Left colon (tissue), 2 donors: ENCODE results near the gene BRMS1. TPM values are rescaled to one million over a fixed set of nuclear protein-coding genes. Genes with fewer than 3 reads are reported as not detected.
"Not testable (repeated sequence)": the region's sequence is repeated elsewhere in the genome, so short reads cannot be mapped to it uniquely, and the experiment has no call there.

Experiments used
- ATAC-seq: fragments of 200-7000 bp; cut with Tn5 transposase; one replicate; pipeline ENCODE4 v1.9.1; 2020; ENCODE audit warnings: mild to moderate bottlenecking, moderate library complexity
- DNase-seq, 2 donors: peaks; one replicate each; pipeline ENCODE4 v3.0.0-alpha.2; 2020
- intact Hi-C, 2 donors: fragments of 100-400 bp; cut with DNase I in 1 of 2; cut with micrococcal nuclease in 1 of 2; formaldehyde crosslinking; loops; one replicate each; pipeline versions ENCODE4 v1.11.2 to v1.14.0; 2022; cut with DNase I, micrococcal nuclease
- total RNA-seq, 2 donors: library from RNA; stranded (reverse); fragmentation: NEBNext Ultra II Directional; extraction: Animal tissue kit (Norgen Biotek cat#: 25700); gene quantifications; one replicate each; pipeline ENCODE4 v1.2.1, GENCODE V29; 2021
- donor health status: DM: no; HTN: no; CAD: no.
- donor health status: DM: yes; HTN: yes; CAD: no.

The BRMS1 gene
- total RNA-seq, 2 donors from 2014 or later = 42.5 to 46.3 TPM

GRCh38 chr11:66328302-66329144 is 16.4 kb downstream of the BRMS1 start:
- ATAC-seq (peak; percentile 80), DNase-seq (peak in 1 of 2 donors; percentile 81)
- intact Hi-C loops = no loop called here

GRCh38 chr11:66328031-66328301 is 16.9 kb downstream of the BRMS1 start:
- DNase-seq (peak in 1 of 2 donors; percentile 34), ATAC-seq (peak; percentile 76)
- intact Hi-C loops = no loop called here

- ATAC-seq (no peak), DNase-seq (no peak)
- intact Hi-C loops = no loop called here
These were observed 17.5 kb downstream of the BRMS1 start for GRCh38 chr11:66327171-66328030.

- no peak for ATAC-seq
- DNase-seq = peak in 1 of 2 donors; percentile 19
- intact Hi-C loops = no loop called here
These were observed 18.4 kb downstream of the BRMS1 start for GRCh38 chr11:66326261-66327111.

- DNase-seq (no peak), ATAC-seq (no peak)
- intact Hi-C loops = no loop called here
These were observed 19.6 kb downstream of the BRMS1 start for GRCh38 chr11:66325263-66325671.

- no peak for DNase-seq
- intact Hi-C loops = no loop called here
These were observed 20.2 kb downstream of the BRMS1 start for GRCh38 chr11:66324664-66325063.

GRCh38 chr11:66323684-66324083 is 21.2 kb downstream of the BRMS1 start:
- intact Hi-C loops = no loop called here
- no peak for ATAC-seq
- DNase-seq = no peak

More at GRCh38 chr11:66324664-66325063, 20.2 kb downstream of the BRMS1 start:
- ATAC-seq = no peak

- intact Hi-C loops = no loop called here
- ATAC-seq (no peak), DNase-seq (no peak)
These were observed 22.0 kb downstream of the BRMS1 start for GRCh38 chr11:66322732-66323427.

- DNase-seq (no peak), ATAC-seq (no peak)
- intact Hi-C loops = no loop called here
These were observed 23.3 kb downstream of the BRMS1 start for GRCh38 chr11:66321606-66322005.

GRCh38 chr11:66320748-66321147 is 24.2 kb downstream of the BRMS1 start:
- intact Hi-C loops, ATAC-seq, DNase-seq: not testable (repeated sequence)

GRCh38 chr11:66320289-66320688 is 24.6 kb downstream of the BRMS1 start:
- not testable (repeated sequence) for ATAC-seq

GRCh38 chr11:66318600-66318970 is 26.3 kb downstream of the BRMS1 start:
- DNase-seq = no peak
- intact Hi-C loops = no loop called here

More at GRCh38 chr11:66320289-66320688, 24.6 kb downstream of the BRMS1 start:
- intact Hi-C loops, DNase-seq: not testable (repeated sequence)

GRCh38 chr11:66317723-66318599 is 26.9 kb downstream of the BRMS1 start:
- ATAC-seq = no peak
- intact Hi-C loops = no loop called here
- peak in 1 of 2 donors; percentile 47 for DNase-seq

More at GRCh38 chr11:66318600-66318970, 26.3 kb downstream of the BRMS1 start:
- no peak for ATAC-seq

- intact Hi-C loops = no loop called here
- peak in 1 of 2 donors; percentile 39 for DNase-seq
- ATAC-seq = no peak
These were observed 27.6 kb downstream of the BRMS1 start for GRCh38 chr11:66317322-66317722.

GRCh38 chr11:66316849-66317251 is 28.1 kb downstream of the BRMS1 start, which contains the start of gene CD248:
Gene CD248 (minus strand): TSS chr11:66317044. CDS start chr11:66317027, 17 bp downstream.
- intact Hi-C loops = no loop called here
- peak in 1 of 2 donors; percentile 55 for DNase-seq

GRCh38 chr11:66315921-66316811 is 28.7 kb downstream of the BRMS1 start:
- no peak for ATAC-seq
- peak in 1 of 2 donors; percentile 14 for DNase-seq
- intact Hi-C loops = no loop called here

More at GRCh38 chr11:66316849-66317251, 28.1 kb downstream of the BRMS1 start, which contains the start of gene CD248:
- ATAC-seq = no peak
